Breast epithelium (tissue), 4 donors: Measurements from ENCODE around the gene FAM83B. TPM values are rescaled to one million over a fixed set of nuclear protein-coding genes. Genes with fewer than 3 reads are reported as not detected.
A peak's percentile ranks its signal among the peaks of the same experiment; 100 is the strongest.
"Not testable (repeated sequence)": the region's sequence is repeated elsewhere in the genome, so short reads cannot be mapped to it uniquely, and the experiment has no call there.

Source experiments
- DNase-seq, 2 donors: peaks; one replicate each; pipeline ENCODE4 v3.0.0-alpha.2; 2019; ENCODE audit warnings: low spot score in 2 of 2
- H3K27ac ChIP-seq, 2 donors: fragments of 200-600 bp; sonication (generic) in 1 of 2; one replicate each; pipeline ENCODE4 v1.5.1; 2016 to 2019; ENCODE audit warnings: mild to moderate bottlenecking in 1 of 2
- H3K27me3 ChIP-seq, 2 donors: fragments of 200-600 bp; sonication (generic) in 1 of 2; one replicate each; pipeline versions ENCODE4 v1.5.1 to v1.6.0; 2017 to 2019; ENCODE audit warnings: control low read depth in 1 of 2, mild to moderate bottlenecking in 1 of 2
- H3K36me3 ChIP-seq: fragments of 200-600 bp; one replicate; pipeline ENCODE4 v1.5.1; 2019
- H3K4me1 ChIP-seq, 2 donors: fragments of 200-600 bp; sonication (generic); one replicate each; pipeline ENCODE4 v1.5.1; 2016 to 2019; ENCODE audit warnings: control low read depth in 1 of 2
- H3K4me3 ChIP-seq, 3 donors: fragments of 200-600 bp; sonication (generic); 1 replicate in 2 of 3; 2 replicates in 1 of 3; pipeline ENCODE4 v1.5.1; 2016 to 2019; ENCODE audit warnings: mild to moderate bottlenecking in 3 of 3, moderate library complexity in 2 of 3
- H3K9me3 ChIP-seq, 2 donors: fragments of 200-600 bp; sonication (generic) in 1 of 2; one replicate each; pipeline ENCODE4 v1.5.1; 2016 to 2019; ENCODE audit warnings: control low read depth in 1 of 2
- POLR2A ChIP-seq: fragments of 450-650 bp; IDR thresholded peaks from one replicate; pipeline ENCODE4 v1.6.1; 2016; ENCODE audit warnings: antibody characterized with exemption, mild to moderate bottlenecking, moderate library complexity
- POLR2AphosphoS5 ChIP-seq, 3 donors: sonication (generic); formaldehyde crosslinking; IDR thresholded peaks; one replicate each; pipeline ENCODE4 v1.6.1; 2017; ENCODE audit warnings: antibody characterized with exemption in 3 of 3
- intact Hi-C: fragments of 100-400 bp; cut with DNase I; formaldehyde crosslinking; loops from one replicate; pipeline ENCODE4 v1.15.1; 2023; ENCODE audit warnings: low total_unique reads
- total RNA-seq, 3 donors: library from RNA; depleted of rRNA; stranded (reverse); fragments of >200 nt; gene quantifications; one replicate each; pipeline ENCODE4 v1.1.0, GENCODE V29; 2016
- TF ChIP-seq, protein P1 (sequence below), 3 donors: fragments of 450-650 bp; IDR thresholded peaks; one replicate each; pipeline ENCODE4 v1.5.1; 2016 to 2017; ENCODE audit warnings: antibody characterized with exemption in 3 of 3, mild to moderate bottlenecking in 3 of 3, moderate library complexity in 3 of 3

FAM83B gene, protein sequence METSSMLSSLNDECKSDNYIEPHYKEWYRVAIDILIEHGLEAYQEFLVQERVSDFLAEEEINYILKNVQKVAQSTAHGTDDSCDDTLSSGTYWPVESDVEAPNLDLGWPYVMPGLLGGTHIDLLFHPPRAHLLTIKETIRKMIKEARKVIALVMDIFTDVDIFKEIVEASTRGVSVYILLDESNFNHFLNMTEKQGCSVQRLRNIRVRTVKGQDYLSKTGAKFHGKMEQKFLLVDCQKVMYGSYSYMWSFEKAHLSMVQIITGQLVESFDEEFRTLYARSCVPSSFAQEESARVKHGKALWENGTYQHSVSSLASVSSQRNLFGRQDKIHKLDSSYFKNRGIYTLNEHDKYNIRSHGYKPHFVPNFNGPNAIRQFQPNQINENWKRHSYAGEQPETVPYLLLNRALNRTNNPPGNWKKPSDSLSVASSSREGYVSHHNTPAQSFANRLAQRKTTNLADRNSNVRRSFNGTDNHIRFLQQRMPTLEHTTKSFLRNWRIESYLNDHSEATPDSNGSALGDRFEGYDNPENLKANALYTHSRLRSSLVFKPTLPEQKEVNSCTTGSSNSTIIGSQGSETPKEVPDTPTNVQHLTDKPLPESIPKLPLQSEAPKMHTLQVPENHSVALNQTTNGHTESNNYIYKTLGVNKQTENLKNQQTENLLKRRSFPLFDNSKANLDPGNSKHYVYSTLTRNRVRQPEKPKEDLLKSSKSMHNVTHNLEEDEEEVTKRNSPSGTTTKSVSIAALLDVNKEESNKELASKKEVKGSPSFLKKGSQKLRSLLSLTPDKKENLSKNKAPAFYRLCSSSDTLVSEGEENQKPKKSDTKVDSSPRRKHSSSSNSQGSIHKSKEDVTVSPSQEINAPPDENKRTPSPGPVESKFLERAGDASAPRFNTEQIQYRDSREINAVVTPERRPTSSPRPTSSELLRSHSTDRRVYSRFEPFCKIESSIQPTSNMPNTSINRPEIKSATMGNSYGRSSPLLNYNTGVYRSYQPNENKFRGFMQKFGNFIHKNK
- total RNA-seq = 10 to 100 TPM in 1 of 3 donors, 1 to 10 TPM in 1, under 1 TPM in 1; 0.16 to 13.6 (median 8.8) TPM

DNA sequence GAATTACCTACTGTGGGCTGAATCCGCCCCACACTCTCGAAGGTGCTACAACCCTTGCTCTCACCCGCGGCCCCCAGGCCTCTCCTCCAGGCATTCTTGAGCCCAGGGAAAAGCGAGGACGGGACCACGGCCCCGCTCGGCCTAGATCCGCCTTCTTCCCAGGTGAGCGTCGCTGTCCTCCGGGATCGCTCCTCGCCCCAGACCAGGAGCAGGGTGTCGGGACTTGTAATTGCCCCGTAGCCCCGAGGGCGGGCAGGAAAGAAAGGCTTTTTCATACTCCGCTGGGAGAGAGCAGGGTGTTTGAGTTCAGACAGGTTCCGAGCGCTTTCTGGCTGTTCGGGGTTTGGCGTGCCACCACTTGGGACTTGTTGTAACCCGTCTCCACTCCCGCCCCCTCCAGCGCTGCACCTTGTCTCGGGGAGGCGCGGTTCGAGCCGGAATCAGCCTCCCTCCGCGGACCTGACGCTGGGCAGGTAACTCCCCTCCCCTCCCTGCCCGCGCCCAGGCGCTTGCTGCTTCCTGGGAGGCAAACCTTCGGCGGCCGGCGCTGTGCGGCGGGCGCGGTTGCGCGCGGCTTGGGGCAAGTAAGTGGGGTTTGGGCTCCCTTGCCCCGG, at the start of gene FAM83B:
FAM83B (plus strand) TSS at position 529 of the 614 bp plus-strand sequence. CDS start 23,476 bp downstream, outside the sequence.
- Histone ChIP-seq H3K4me1 (no peaks in the 10 kb centered on the region), H3K27ac (peak within 1 kb of the TSS; percentile 79 to 90), H3K27me3 (no peaks in the 10 kb centered on the region), H3K36me3 (no peaks in the 10 kb centered on the region), H3K4me3 (peak within 1 kb of the TSS; percentile 33 to 75 (median 74)), H3K9me3 (no peaks in the 10 kb centered on the region)
- DNase-seq = peak; percentile 70 to 82
- intact Hi-C loops = loop anchor here (10.0 kb wide), 1 partner anchor 638 kb away; no protein-coding TSS in a partner anchor
- no peak for TF ChIP-seq POLR2A
- no peak for TF ChIP-seq POLR2AphosphoS5 (IDR thresholded peaks at IDR 0.05)
- TF ChIP-seq, protein P1, sequence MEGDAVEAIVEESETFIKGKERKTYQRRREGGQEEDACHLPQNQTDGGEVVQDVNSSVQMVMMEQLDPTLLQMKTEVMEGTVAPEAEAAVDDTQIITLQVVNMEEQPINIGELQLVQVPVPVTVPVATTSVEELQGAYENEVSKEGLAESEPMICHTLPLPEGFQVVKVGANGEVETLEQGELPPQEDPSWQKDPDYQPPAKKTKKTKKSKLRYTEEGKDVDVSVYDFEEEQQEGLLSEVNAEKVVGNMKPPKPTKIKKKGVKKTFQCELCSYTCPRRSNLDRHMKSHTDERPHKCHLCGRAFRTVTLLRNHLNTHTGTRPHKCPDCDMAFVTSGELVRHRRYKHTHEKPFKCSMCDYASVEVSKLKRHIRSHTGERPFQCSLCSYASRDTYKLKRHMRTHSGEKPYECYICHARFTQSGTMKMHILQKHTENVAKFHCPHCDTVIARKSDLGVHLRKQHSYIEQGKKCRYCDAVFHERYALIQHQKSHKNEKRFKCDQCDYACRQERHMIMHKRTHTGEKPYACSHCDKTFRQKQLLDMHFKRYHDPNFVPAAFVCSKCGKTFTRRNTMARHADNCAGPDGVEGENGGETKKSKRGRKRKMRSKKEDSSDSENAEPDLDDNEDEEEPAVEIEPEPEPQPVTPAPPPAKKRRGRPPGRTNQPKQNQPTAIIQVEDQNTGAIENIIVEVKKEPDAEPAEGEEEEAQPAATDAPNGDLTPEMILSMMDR (IDR thresholded peaks at IDR 0.05) = no peak

DNA sequence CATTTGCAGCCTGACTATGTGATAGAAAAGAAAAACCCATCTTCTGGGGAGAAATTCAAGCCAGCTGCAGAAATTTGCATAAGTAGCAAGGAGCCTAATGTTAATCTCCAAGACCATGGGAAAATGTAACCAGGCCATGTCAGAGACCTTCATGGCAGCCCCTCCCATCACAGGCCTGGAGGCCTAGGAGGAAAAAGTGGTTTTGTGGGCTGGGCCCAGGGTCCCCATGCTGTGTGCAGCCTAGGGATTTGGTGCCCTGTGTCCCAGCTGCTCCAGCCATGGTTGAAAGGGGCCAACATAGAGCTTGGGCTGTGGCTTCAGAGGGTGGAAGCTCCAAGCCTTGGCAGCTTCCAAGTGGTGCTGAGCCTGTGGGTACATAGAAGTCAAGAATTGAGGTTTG, 49.7 kb upstream of the FAM83B start:
- H3K4me1 ChIP-seq, H3K36me3 ChIP-seq, H3K4me3 ChIP-seq, H3K27me3 ChIP-seq, H3K9me3 ChIP-seq, DNase-seq, intact Hi-C loops, H3K27ac ChIP-seq: not testable (repeated sequence)

DNA sequence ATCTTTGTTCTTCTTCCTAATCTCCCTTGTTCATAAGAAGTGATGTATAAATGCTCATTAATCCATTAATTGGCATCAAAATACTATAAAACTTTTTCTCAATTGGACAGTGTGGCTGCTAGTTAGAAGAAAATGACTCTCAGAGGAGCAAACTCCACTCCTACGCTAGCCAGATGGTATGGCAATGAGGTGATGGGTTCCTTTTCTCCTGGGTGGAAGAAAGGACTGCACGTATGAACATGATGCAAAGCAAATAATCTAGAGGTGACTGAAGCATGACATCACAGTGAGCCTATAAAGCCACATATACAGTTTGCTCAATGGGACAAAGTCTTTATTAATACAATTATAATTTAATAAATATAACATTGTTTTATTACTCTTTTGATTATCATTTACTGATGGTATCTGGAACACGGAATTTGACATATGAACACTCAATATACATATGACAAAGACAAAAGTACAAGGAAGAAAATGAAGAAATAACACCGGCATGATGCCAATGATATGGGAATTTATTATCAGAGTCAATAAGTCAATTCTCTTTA, 46.4 kb upstream of the FAM83B start:
- Histone ChIP-seq H3K4me1 (no peaks in the 10 kb centered on the region), H3K27me3 (no peaks in the 10 kb centered on the region), H3K9me3 (peaks cover 0 to 9% of the 10 kb centered on the region in 2 donors), H3K4me3 (no peak overlapping the region), H3K36me3 (no peaks in the 10 kb centered on the region), H3K27ac (no peak overlapping the region)
- TF ChIP-seq POLR2A = no peak
- TF ChIP-seq POLR2AphosphoS5 (IDR thresholded peaks at IDR 0.05) = no peak
- TF ChIP-seq, protein P1 (IDR thresholded peaks at IDR 0.05) = no peak
- DNase-seq = no peak
- intact Hi-C loops = no loop called here

DNA sequence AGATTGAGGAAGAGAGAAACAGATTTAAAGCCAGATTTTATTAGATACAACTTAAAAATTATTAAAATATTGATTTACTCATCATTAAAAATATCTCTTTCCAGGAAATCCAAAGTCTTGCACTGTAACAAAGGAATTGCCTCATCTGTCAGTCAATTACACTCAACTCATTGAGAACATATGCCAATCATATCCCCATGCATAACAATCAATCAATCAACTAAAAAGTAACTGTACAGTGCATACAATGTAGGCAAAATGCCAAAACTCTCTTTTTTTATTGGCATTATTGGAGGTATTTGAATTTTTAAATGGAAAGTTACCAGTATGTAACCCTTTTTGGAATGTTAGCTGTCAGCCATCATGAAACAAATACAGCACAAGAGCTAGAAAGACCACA, 45.3 kb upstream of the FAM83B start:
- Histone ChIP-seq H3K36me3 (no peaks in the 10 kb centered on the region), H3K9me3 (peaks cover 0 to 9% of the 10 kb centered on the region in 2 donors), H3K27me3 (no peaks in the 10 kb centered on the region), H3K4me3 (no peak overlapping the region), H3K4me1 (no peaks in the 10 kb centered on the region), H3K27ac (no peak overlapping the region)
- DNase-seq = no peak
- no peak for TF ChIP-seq POLR2AphosphoS5 (IDR thresholded peaks at IDR 0.05)
- TF ChIP-seq, protein P1 (IDR thresholded peaks at IDR 0.05) = no peak
- no peak for TF ChIP-seq POLR2A
- intact Hi-C loops = no loop called here

DNA sequence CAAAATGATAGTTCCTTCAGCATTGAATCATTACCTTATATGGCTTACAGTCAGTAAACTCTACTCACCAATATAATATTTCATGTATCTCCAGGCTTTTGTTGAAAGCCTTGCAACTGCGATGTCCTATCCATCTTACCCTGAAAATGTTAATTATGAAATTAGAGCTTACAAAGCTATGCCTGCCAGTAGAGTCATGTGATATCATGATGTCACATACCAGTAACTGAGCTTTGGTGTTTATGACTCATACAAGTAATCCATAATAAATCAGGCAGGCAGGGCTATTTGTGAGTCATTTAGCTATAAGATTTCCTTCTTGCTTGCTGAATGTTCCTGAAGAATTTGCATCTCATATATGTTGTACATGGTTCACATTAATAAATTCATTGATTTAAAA, 44.9 kb upstream of the FAM83B start:
- H3K36me3 ChIP-seq = no peaks in the 10 kb centered on the region
- no peak overlapping the region for H3K27ac ChIP-seq
- H3K4me1 ChIP-seq = no peaks in the 10 kb centered on the region
- TF ChIP-seq, protein P1 (IDR thresholded peaks at IDR 0.05) = no peak
- TF ChIP-seq POLR2A = no peak
- no peak for TF ChIP-seq POLR2AphosphoS5 (IDR thresholded peaks at IDR 0.05)
- no peaks in the 10 kb centered on the region for H3K27me3 ChIP-seq
- DNase-seq = no peak
- H3K4me3 ChIP-seq = no peak overlapping the region
- peaks cover 0 to 9% of the 10 kb centered on the region in 2 donors for H3K9me3 ChIP-seq
- intact Hi-C loops = no loop called here
